Measurements from ENCODE around the gene CAMK2D. TPM values are rescaled to one million over a fixed set of nuclear protein-coding genes. Genes with fewer than 3 reads are reported as not detected.

Gene CAMK2D
- total RNA-seq, 6 experiments from 2014 or later, result 83.7 to 102 (median 94.1) TPM

DNA sequence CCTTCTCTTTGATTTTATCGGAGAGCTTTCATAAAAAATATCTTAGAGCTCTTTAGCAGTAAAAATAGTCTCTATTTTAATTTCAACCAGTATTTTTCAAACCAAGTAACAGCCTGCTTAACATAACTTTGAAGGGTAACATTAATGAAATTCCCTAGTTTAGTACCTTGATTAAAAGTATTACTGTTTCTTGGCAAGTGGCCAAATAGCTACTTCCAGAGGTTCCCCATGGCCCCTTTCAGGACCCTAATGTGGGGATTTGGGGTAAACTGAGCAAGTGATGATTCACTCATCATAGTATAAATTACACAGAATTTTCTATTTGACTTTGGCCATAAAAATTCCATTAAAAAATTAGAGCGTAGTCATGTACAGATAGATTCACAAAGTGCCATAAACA, 211.0 kb downstream of the CAMK2D start:
- Mint-ChIP-seq H3K4me1 (ENCODE audit: low read depth) (peaks cover 17% of the 10 kb centered on the region), H3K4me3 (no peak overlapping the region), H3K27ac (no peak overlapping the region), H3K36me3 (ENCODE audit: low read depth) (peaks cover 14% of the 10 kb centered on the region), H3K9me3 (no peaks in the 10 kb centered on the region), H3K27me3 (ENCODE audit: insufficient read depth) (no peaks in the 10 kb centered on the region)
- no peak for DNase-seq
- TF ChIP-seq, protein P1, sequence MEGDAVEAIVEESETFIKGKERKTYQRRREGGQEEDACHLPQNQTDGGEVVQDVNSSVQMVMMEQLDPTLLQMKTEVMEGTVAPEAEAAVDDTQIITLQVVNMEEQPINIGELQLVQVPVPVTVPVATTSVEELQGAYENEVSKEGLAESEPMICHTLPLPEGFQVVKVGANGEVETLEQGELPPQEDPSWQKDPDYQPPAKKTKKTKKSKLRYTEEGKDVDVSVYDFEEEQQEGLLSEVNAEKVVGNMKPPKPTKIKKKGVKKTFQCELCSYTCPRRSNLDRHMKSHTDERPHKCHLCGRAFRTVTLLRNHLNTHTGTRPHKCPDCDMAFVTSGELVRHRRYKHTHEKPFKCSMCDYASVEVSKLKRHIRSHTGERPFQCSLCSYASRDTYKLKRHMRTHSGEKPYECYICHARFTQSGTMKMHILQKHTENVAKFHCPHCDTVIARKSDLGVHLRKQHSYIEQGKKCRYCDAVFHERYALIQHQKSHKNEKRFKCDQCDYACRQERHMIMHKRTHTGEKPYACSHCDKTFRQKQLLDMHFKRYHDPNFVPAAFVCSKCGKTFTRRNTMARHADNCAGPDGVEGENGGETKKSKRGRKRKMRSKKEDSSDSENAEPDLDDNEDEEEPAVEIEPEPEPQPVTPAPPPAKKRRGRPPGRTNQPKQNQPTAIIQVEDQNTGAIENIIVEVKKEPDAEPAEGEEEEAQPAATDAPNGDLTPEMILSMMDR (IDR thresholded peaks at IDR 0.05), result no peak

DNA sequence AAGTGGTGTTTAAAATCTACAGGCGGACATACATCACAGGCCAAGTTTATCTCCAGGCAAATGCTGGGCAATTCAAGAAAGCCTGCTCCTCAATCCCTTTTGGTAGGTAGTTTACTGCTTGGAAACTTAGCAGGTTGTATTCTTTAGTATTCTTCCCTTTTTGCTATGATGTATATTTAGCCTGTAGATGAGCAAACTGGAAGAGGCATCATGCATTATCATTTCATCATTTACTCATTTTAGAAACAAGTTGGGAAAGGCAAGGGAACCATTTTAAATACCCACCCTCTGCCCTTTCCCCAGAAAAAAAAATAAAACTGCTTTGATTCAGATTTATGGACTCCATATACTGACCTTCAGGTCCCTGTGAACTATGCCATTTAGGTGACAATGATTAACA, 213.2 kb downstream of the CAMK2D start:
- Mint-ChIP-seq H3K27me3 (ENCODE audit: insufficient read depth) (no peaks in the 10 kb centered on the region), H3K9me3 (no peaks in the 10 kb centered on the region), H3K4me1 (ENCODE audit: low read depth) (peaks cover 30% of the 10 kb centered on the region), H3K36me3 (ENCODE audit: low read depth) (peaks cover 26% of the 10 kb centered on the region), H3K27ac (no peak overlapping the region), H3K4me3 (no peak overlapping the region)
- no peak for DNase-seq
- TF ChIP-seq, protein P1 (IDR thresholded peaks at IDR 0.05), result no peak

DNA sequence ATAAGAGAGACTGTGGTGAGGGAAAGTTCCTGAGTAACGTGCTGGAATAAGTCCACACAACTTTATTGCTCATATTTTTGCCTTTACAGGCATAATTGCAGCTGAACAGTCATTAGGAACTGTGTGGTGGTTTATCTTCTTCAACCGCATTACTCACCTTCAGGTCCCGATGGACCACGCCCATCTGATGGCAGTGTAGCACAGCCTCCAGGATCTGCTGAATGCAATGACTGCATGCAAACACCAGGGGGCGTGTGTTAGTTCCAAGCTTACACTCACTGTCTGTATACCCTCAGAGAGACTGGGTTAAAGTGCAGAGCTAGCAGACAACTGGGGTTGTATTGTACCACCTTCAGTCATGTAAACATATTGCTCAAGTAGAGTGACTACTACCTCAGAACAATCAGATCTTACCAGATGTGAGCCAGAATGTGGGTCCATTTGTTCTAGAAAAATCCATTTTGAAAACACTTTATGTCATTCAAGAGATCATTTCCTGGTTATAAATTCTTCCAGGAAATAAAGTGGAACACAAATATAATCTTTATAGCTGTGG, 214.0 kb downstream of the CAMK2D start:
- Mint-ChIP-seq H3K27me3 (ENCODE audit: insufficient read depth) (no peaks in the 10 kb centered on the region), H3K36me3 (ENCODE audit: low read depth) (peaks cover 28% of the 10 kb centered on the region), H3K4me1 (ENCODE audit: low read depth) (peaks cover 37% of the 10 kb centered on the region), H3K4me3 (no peak overlapping the region), H3K27ac (peak overlapping the region; percentile 56; the same call in 1 of the 2 replicates), H3K9me3 (no peaks in the 10 kb centered on the region)
- peak; percentile 95 for DNase-seq
- TF ChIP-seq, protein P1 (IDR thresholded peaks at IDR 0.05), result peak; percentile 100

DNA sequence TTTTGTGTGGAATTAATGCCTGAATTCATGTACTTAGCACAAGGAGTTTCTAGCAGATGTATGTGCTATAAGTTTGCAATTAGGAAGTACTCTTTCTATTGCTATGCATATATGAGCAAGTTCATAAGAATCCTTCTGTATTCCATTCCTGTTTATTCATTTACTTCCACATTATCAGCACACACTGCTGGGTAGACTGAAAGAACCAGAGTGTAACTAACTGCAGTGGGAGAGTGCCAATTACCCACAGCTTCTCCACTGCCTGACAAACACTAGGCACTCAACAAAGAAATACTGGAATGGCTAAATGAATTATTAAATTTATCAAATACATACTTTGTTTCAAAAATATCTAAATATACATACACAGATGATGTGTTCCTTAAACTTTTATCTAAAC, 219.6 kb downstream of the CAMK2D start:
- no peaks in the 10 kb centered on the region for H3K9me3 Mint-ChIP-seq
- H3K27me3 Mint-ChIP-seq (ENCODE audit: insufficient read depth), result no peaks in the 10 kb centered on the region
- peaks cover 64% of the 10 kb centered on the region for H3K4me1 Mint-ChIP-seq (ENCODE audit: low read depth)
- H3K36me3 Mint-ChIP-seq (ENCODE audit: low read depth), result peaks cover 35% of the 10 kb centered on the region
- no peak overlapping the region for H3K4me3 Mint-ChIP-seq
- TF ChIP-seq, protein P1 (IDR thresholded peaks at IDR 0.05), result no peak
- no peak overlapping the region for H3K27ac Mint-ChIP-seq
- DNase-seq, result no peak

DNA sequence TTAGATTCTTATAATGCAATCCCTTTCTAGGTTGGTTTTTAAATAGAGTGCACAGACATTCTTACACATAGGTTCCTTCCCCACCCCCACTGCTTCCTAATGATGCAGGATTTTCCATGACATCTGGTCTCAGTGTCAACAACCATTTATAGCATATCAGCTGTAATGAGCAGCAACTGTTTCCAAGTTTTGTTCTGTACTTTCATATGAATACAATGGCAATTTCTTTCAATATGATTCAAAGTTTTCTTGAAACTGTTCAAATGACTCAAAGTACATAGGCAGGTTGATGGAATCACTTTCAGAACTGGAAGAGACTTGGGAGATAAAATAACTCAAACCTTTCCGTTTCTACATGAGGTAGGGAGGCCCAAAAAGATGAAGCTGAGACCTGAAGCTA, 220.7 kb downstream of the CAMK2D start:
- peaks cover 39% of the 10 kb centered on the region for H3K36me3 Mint-ChIP-seq (ENCODE audit: low read depth)
- H3K27ac Mint-ChIP-seq, result no peak overlapping the region
- no peak for DNase-seq
- H3K9me3 Mint-ChIP-seq, result no peaks in the 10 kb centered on the region
- TF ChIP-seq, protein P1 (IDR thresholded peaks at IDR 0.05), result no peak
- peak overlapping the region; percentile 17; the same call in 1 of the 2 replicates for H3K4me3 Mint-ChIP-seq
- peaks cover 72% of the 10 kb centered on the region for H3K4me1 Mint-ChIP-seq (ENCODE audit: low read depth)
- H3K27me3 Mint-ChIP-seq (ENCODE audit: insufficient read depth), result no peaks in the 10 kb centered on the region
